Kidney (tissue), 14 donors: Measurements from ENCODE around the gene BRD3OS. TPM values are rescaled to one million over a fixed set of nuclear protein-coding genes. Genes with fewer than 3 reads are reported as not detected.

ENCODE experiments used
- DNase-seq, 5 donors: peaks; one replicate each; pipeline ENCODE4 v3.0.0-alpha.2; 2013 to 2020
- FAIRE-seq: peaks from 2 replicates; lab custom pipeline; 2012; peaks lifted over from hg19 to GRCh38; lab: Jason Lieb, UNC
- H3K27ac ChIP-seq, 2 donors: one replicate each; pipeline ENCODE4 v1.7.0; 2013; ENCODE audit warnings: low read depth in 2 of 2, low read length in 2 of 2, inconsistent platforms in 1 of 2
- H3K27me3 ChIP-seq: one replicate; pipeline ENCODE4 v1.7.1; 2013; ENCODE audit warnings: low read length, inconsistent platforms; ENCODE audit not compliant: control insufficient read depth, insufficient read depth
- H3K36me3 ChIP-seq, 3 donors: one replicate each; pipeline versions ENCODE4 v1.7.0 to v1.7.1; 2013; ENCODE audit warnings: low read length in 3 of 3, control low read depth in 1 of 3, inconsistent platforms in 1 of 3; ENCODE audit not compliant: insufficient read depth in 3 of 3, control insufficient read depth in 2 of 3
- H3K4me1 ChIP-seq, 3 donors: one replicate each; pipeline versions ENCODE4 v1.7.0 to v1.7.1; 2013; ENCODE audit warnings: low read length in 3 of 3, inconsistent platforms in 1 of 3, low read depth in 1 of 3; ENCODE audit not compliant: control insufficient read depth in 2 of 3, insufficient read depth in 2 of 3
- H3K4me3 ChIP-seq, 3 donors: one replicate each; pipeline versions ENCODE4 v1.7.0 to v1.8.1; 2013; ENCODE audit warnings: low read length in 3 of 3, control low read depth in 1 of 3, inconsistent platforms in 1 of 3
- H3K9ac ChIP-seq, 3 donors: one replicate each; pipeline versions ENCODE4 v1.7.0 to v1.7.1; 2013; ENCODE audit warnings: low read length in 3 of 3, control low read depth in 1 of 3, inconsistent platforms in 1 of 3
- H3K9me3 ChIP-seq, 3 donors: one replicate each; pipeline versions ENCODE4 v1.7.0 to v1.7.1; 2013; ENCODE audit warnings: low read length in 3 of 3, control low read depth in 1 of 3, inconsistent platforms in 1 of 3; ENCODE audit not compliant: control insufficient read depth in 2 of 3, insufficient read depth in 1 of 3
- CTCF ChIP-seq: IDR thresholded peaks from 3 replicates; pipeline ENCODE4 v1.5.1; 2012; ENCODE audit warnings: mild to moderate bottlenecking, moderate library complexity, borderline replicate concordance; ENCODE audit not compliant: insufficient read depth; ENCODE audit errors: extremely low read depth
- intact Hi-C: fragments of 100-400 bp; cut with DNase I; formaldehyde crosslinking; loops from one replicate; pipeline ENCODE4 v1.11.1; 2022
- polyA plus RNA-seq: library from polyadenylated mRNA; stranded (reverse); fragments of 350-450 nt; fragmentation: Illumina TruSeq; extraction: RNeasy Lipid Tissue Mini Kit (QIAGEN cat#74804); gene quantifications from one replicate; pipeline ENCODE4 v1.2.3, GENCODE V29; 2014; ENCODE audit warnings: low read depth, low replicate concordance; ENCODE audit not compliant: insufficient read depth
- total RNA-seq: library from RNA; stranded (reverse); fragmentation: NEBNext Ultra II Directional; extraction: Animal tissue kit (Norgen Biotek cat#: 25700); gene quantifications from one replicate; pipeline ENCODE4 v1.2.1, GENCODE V29; 2021
- donor health status: control.
- donor health status: control.
- donor health status: control.
- donor health status: control.
- donor health status: control.
- donor health status: DM: yes; HTN: yes; CAD: no.
- donor health status: Normal renal cell carcinoma (clear cell type).

Gene BRD3OS
- total and polyA plus RNA-seq, 2 donors from 2014 or later, result 16.5 to 24.4 TPM

GRCh38 chr9:134057751-134058701 is 32.7 kb downstream of the BRD3OS start:
- TF ChIP-seq CTCF, result no peak
- Histone ChIP-seq H3K4me3 (no peak overlapping the region), H3K9me3 (no peaks in the 10 kb centered on the region), H3K4me1 (peaks cover 0 to 52% (median 29%) of the 10 kb centered on the region in 3 donors), H3K9ac (no peak overlapping the region), H3K27ac (no peak overlapping the region), H3K36me3 (peaks cover 0 to 4% (median under 1%) of the 10 kb centered on the region in 3 donors), H3K27me3 (no peaks in the 10 kb centered on the region)
- DNase-seq (peak; percentile 46 to 76 (median 51)), FAIRE-seq (no peak)
- intact Hi-C loops, result no loop called here

DNA sequence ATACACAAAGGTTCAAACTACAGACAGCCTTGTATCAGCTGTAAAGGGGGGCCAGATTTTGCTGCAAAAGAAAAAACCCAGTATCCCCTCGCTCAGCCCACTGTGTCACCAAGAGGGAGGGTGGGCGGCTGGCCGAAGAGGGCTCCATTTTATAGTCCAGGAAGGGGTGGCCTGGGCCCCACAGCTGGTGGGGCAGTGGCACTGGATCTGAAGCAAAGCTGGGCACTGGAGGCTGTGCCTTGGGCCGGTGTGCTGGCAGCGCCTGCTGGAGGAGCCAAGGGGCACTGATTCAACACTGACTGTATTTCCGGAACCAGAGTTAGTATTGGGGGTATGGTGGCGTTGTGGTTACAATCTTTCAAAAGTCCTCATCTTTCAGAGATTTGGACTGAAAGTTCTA is 33.4 kb downstream of the BRD3OS start:
- DNase-seq, result no peak
- no peak for TF ChIP-seq CTCF
- H3K4me1 ChIP-seq, result peaks cover 0 to 58% (median 29%) of the 10 kb centered on the region in 3 donors
- no peak overlapping the region for H3K4me3 ChIP-seq
- FAIRE-seq, result no peak
- intact Hi-C loops, result no loop called here
- H3K27me3 ChIP-seq, result no peaks in the 10 kb centered on the region
- H3K36me3 ChIP-seq, result peaks cover 0 to 3% (median 0%) of the 10 kb centered on the region in 3 donors
- H3K27ac ChIP-seq, result no peak overlapping the region
- H3K9ac ChIP-seq, result no peak overlapping the region
- H3K9me3 ChIP-seq, result no peaks in the 10 kb centered on the region

DNA sequence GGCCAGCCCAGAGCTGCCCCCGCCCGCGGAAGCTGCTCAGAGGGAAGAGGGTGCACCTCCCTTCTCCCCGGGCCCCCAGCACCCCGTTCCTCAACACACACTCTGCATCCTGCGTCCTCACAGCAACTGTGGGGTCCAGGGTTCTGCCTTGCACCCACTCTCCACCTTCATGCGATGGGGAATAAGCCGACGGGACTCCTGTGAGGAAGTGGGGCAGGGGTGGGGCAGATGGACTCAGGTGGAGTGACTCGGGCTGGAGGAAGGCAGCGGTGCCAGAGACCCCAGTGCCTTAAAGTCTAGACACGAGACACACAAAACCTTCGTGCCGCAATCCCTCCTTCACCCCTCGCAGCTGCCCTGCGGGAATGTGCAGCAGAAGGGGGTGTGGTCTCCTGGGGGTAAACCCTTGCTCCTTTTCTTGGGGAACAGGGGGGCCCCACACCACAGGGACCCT is 33.9 kb downstream of the BRD3OS start:
- no peak overlapping the region for H3K9ac ChIP-seq
- no peak overlapping the region for H3K4me3 ChIP-seq
- FAIRE-seq, result no peak
- peak in 2 of 5 donors; percentile 34 to 65 for DNase-seq
- H3K36me3 ChIP-seq, result peaks cover 0 to 3% (median 0%) of the 10 kb centered on the region in 3 donors
- intact Hi-C loops, result no loop called here
- H3K9me3 ChIP-seq, result no peaks in the 10 kb centered on the region
- no peak for TF ChIP-seq CTCF
- no peak overlapping the region for H3K27ac ChIP-seq
- no peaks in the 10 kb centered on the region for H3K27me3 ChIP-seq
- peaks cover 0 to 59% (median 27%) of the 10 kb centered on the region in 3 donors for H3K4me1 ChIP-seq
